Chondrocyte (in vitro differentiated cells): ENCODE results near the gene RNF183. TPM values are rescaled to one million over a fixed set of nuclear protein-coding genes. Genes with fewer than 3 reads are reported as not detected.

Experiments
- DNase-seq: peaks from one replicate; pipeline ENCODE4 v3.0.0; 2021; ENCODE audit warnings: mixed read lengths, low spot score
- H3K27ac Mint-ChIP-seq: one replicate; pipeline ENCODE4 v1.8.0; 2021; ENCODE audit warnings: mild to moderate bottlenecking, moderate library complexity, mixed read lengths; ENCODE audit not compliant: unreplicated experiment
- H3K27me3 Mint-ChIP-seq: 2 replicates; pipeline ENCODE4 v1.8.0; 2021; ENCODE audit warnings: low read depth, mixed read lengths
- H3K36me3 Mint-ChIP-seq: 2 replicates; pipeline ENCODE4 v1.8.0; 2021; ENCODE audit warnings: low read depth, mixed read lengths
- H3K4me1 Mint-ChIP-seq: 2 replicates; pipeline ENCODE4 v1.8.0; 2021; ENCODE audit warnings: low read depth, mild to moderate bottlenecking, mixed read lengths
- H3K4me3 Mint-ChIP-seq: one replicate; pipeline ENCODE4 v1.8.0; 2021; ENCODE audit warnings: mild to moderate bottlenecking, moderate library complexity, mixed read lengths; ENCODE audit not compliant: unreplicated experiment
- H3K9me3 Mint-ChIP-seq: 2 replicates; pipeline ENCODE4 v1.8.0; 2021; ENCODE audit warnings: low read depth, mixed read lengths
- total RNA-seq: library from RNA; stranded (reverse); gene quantifications from 3 replicates; pipeline ENCODE4 v1.2.1, GENCODE V29; 2021
- TF ChIP-seq, protein P1 (sequence below): fragments of 200-600 bp; sonication (generic); IDR thresholded peaks from 2 replicates; pipeline ENCODE4 v1.5.0; 2021; ENCODE audit warnings: antibody characterized with exemption, mild to moderate bottlenecking, moderate library complexity

RNF183 gene
- total RNA-seq, 1 donor from 2014 or later = not detected

GRCh38 chr9:113275157-113276131 is 27.7 kb downstream of the RNF183 start, which contains the start of the genes CDC26 and PRPF4:
CDC26 (minus strand) TSS chr9:113275572; CDS start chr9:113272507, 3,065 bp downstream.
PRPF4 (plus strand) TSS chr9:113275658; CDS start chr9:113275744, 86 bp downstream.
- Mint-ChIP-seq H3K9me3 (no peaks in the 10 kb centered on the region), H3K4me3 (no peak within 1 kb of the TSS), H3K4me1 (peaks cover 16% of the 10 kb centered on the region), H3K27ac (no peak within 1 kb of the TSS), H3K36me3 (peaks cover 22% of the 10 kb centered on the region), H3K27me3 (no peaks in the 10 kb centered on the region)
- TF ChIP-seq, protein P1, sequence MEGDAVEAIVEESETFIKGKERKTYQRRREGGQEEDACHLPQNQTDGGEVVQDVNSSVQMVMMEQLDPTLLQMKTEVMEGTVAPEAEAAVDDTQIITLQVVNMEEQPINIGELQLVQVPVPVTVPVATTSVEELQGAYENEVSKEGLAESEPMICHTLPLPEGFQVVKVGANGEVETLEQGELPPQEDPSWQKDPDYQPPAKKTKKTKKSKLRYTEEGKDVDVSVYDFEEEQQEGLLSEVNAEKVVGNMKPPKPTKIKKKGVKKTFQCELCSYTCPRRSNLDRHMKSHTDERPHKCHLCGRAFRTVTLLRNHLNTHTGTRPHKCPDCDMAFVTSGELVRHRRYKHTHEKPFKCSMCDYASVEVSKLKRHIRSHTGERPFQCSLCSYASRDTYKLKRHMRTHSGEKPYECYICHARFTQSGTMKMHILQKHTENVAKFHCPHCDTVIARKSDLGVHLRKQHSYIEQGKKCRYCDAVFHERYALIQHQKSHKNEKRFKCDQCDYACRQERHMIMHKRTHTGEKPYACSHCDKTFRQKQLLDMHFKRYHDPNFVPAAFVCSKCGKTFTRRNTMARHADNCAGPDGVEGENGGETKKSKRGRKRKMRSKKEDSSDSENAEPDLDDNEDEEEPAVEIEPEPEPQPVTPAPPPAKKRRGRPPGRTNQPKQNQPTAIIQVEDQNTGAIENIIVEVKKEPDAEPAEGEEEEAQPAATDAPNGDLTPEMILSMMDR = no peak
- DNase-seq = peak; percentile 99

DNA sequence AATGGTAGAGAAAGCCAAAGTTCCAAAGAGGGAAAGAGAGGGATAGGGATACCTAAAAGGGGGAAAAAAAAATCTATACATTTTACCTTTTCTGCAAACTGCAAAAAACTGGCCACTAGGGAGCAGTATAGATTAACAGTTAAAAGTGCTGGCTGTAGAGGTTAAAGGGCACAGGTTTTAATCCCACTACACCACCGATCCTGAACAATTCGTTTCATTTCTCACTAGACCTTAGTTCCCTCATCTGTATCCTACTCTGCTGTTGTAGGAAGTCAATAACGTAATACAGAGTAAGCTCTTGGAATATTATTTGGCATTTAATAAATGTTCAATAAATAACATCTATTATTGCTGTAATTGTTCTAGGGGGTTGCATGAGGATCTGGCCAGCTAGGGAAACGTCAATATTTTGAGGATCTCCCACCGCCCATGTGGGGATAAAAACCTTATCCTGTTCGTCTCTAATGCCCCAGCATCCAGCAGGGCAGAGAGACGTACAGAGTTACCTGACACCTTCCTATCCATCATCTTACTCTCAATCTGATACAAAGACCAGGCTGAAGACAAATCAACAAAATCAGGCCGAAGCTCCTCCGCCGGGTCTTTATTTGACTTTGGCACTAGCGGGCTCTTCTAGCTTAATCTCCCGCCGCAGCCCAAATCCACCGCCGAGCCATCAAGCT is 28.6 kb downstream of the RNF183 start:
- H3K4me3 Mint-ChIP-seq = no peak overlapping the region
- H3K9me3 Mint-ChIP-seq = no peaks in the 10 kb centered on the region
- H3K36me3 Mint-ChIP-seq = peaks cover 20% of the 10 kb centered on the region
- TF ChIP-seq, protein P1 = peak; percentile 91
- H3K4me1 Mint-ChIP-seq = peaks cover 16% of the 10 kb centered on the region
- DNase-seq = no peak
- no peaks in the 10 kb centered on the region for H3K27me3 Mint-ChIP-seq
- H3K27ac Mint-ChIP-seq = no peak overlapping the region

DNA sequence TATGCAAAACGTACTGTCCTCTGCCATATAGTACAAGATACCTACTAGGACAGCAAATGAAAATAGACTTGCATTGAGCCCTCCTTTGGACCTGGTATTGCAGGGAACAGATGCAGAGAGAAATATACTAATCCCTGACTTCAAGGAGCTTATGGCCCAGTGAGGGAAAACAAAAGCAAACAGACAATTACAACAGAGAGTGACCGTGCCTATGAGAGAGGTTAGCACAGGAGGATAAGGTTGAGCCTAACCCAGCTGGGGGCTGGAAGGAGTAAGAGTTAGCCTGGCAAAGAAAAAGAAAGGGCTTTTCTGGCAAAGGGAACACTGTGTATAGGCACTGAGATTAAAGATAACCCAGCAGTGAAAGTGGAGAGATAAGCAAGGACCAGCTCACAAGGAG is 33.3 kb downstream of the RNF183 start:
- peaks cover 12% of the 10 kb centered on the region for H3K4me1 Mint-ChIP-seq
- no peaks in the 10 kb centered on the region for H3K27me3 Mint-ChIP-seq
- DNase-seq = no peak
- H3K27ac Mint-ChIP-seq = no peak overlapping the region
- H3K9me3 Mint-ChIP-seq = no peaks in the 10 kb centered on the region
- peaks cover 19% of the 10 kb centered on the region for H3K36me3 Mint-ChIP-seq
- H3K4me3 Mint-ChIP-seq = no peak overlapping the region
- TF ChIP-seq, protein P1 = no peak

- DNase-seq = no peak
- H3K36me3 Mint-ChIP-seq = peaks cover 19% of the 10 kb centered on the region
- H3K4me1 Mint-ChIP-seq = peaks cover 11% of the 10 kb centered on the region
- no peaks in the 10 kb centered on the region for H3K27me3 Mint-ChIP-seq
- H3K27ac Mint-ChIP-seq = no peak overlapping the region
- TF ChIP-seq, protein P1 = no peak
- no peaks in the 10 kb centered on the region for H3K9me3 Mint-ChIP-seq
- H3K4me3 Mint-ChIP-seq = no peak overlapping the region
These were observed 33.8 kb downstream of the RNF183 start for GRCh38 chr9:113269355-113269754.

DNA sequence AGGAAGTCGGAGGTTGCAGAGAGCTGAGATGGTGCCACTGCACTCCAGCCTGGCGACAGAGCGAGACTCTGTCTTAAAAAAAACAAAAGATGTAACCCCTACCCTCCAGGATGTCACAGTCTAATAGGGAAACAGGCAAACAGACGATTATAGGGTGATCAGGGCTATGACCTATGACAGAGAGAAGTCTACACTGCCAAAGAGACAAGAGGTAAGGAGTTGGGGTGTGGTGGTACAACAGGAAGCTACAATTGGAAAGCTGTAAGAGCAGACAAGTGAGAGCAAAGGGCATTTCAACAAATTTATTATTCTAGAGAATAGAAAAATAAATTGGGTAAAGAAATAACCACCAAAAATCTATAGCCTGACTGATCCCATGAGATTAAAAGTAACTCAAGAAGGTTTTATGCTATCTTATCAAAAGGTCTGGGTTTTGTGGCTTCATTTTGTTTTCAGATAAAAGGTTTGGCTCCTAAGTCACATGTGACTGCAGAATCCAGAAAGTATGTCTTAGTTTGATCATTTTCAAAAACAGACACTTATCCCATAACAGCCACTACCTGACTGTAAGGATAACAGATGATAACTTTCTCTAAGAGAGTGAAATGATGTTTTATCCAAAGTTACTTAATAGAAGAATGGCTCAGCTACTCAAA is 35.1 kb downstream of the RNF183 start:
- H3K9me3 Mint-ChIP-seq = no peaks in the 10 kb centered on the region
- H3K27me3 Mint-ChIP-seq = no peaks in the 10 kb centered on the region
- TF ChIP-seq, protein P1 = no peak
- H3K36me3 Mint-ChIP-seq = peaks cover 19% of the 10 kb centered on the region
- no peak overlapping the region for H3K27ac Mint-ChIP-seq
- H3K4me3 Mint-ChIP-seq = no peak overlapping the region
- H3K4me1 Mint-ChIP-seq = peaks cover under 1% of the 10 kb centered on the region
- DNase-seq = no peak
